GM18498 (cell line): ENCODE data around the gene SRSF10.

ENCODE experiments used
- ATAC-seq: cut with Tn5 transposase; IDR thresholded peaks from one replicate; pipeline ENCODE4 v1.9.1; 2021; ENCODE audit warnings: mild to moderate bottlenecking, moderate library complexity; ENCODE audit not compliant: unreplicated experiment

SRSF10 gene

GRCh38 chr1:23914921-23915320 lies 65.2 kb downstream of the SRSF10 start:
- ATAC-seq: no peak
